Fibroblast of the aortic adventitia (primary cell): ENCODE measurements around the gene SPANXN4. TPM values are rescaled to one million over a fixed set of nuclear protein-coding genes. Genes with fewer than 3 reads are reported as not detected.

Source experiments
- DNase-seq: peaks from one replicate; pipeline ENCODE4 v3.0.0-alpha.2; 2010; ENCODE audit warnings: low read depth
- H3K4me3 ChIP-seq: 2 replicates; pipeline ENCODE4 v1.5.1; 2011; ENCODE audit warnings: low read depth, mild to moderate bottlenecking, control low read depth, low read length, moderate library complexity
- CTCF ChIP-seq: IDR thresholded peaks from 2 replicates; pipeline ENCODE4 v1.5.1; 2011; ENCODE audit warnings: mild to moderate bottlenecking, low read length, control low read depth, inconsistent platforms; ENCODE audit not compliant: insufficient read depth
- total RNA-seq: library from RNA; depleted of rRNA; stranded (reverse); fragments of >200 nt; gene quantifications from 2 replicates; pipeline ENCODE4 v1.2.3, GENCODE V29; 2012; ENCODE audit warnings: low replicate concordance

Gene SPANXN4
- total RNA-seq, 1 donor = not detected

- TF ChIP-seq CTCF = no peak
- H3K4me3 ChIP-seq = no peak overlapping the region
- DNase-seq = no peak
Observed at GRCh38 chrX:142999199-142999701, 26.5 kb upstream of the SPANXN4 start.

DNA sequence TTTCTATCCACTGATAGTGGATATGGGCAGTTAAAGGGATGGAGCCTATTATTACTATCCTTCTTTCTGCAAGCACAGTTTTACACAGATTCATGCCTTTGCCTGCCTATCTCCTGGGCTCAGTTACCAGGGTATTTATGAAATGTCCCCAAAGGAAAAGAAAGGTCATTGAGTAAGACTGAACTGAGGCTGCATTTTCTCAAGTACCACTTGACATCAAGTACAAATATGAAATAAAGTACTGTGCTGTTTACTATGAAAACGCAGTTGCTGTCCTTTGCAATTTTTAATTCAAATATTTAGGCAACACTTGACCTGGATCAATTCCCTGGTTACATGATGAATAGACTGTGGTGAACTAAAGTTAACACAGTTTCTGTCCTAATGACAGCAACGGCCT is 23.5 kb upstream of the SPANXN4 start:
- DNase-seq = no peak
- TF ChIP-seq CTCF = no peak
- H3K4me3 ChIP-seq = no peak overlapping the region

DNA sequence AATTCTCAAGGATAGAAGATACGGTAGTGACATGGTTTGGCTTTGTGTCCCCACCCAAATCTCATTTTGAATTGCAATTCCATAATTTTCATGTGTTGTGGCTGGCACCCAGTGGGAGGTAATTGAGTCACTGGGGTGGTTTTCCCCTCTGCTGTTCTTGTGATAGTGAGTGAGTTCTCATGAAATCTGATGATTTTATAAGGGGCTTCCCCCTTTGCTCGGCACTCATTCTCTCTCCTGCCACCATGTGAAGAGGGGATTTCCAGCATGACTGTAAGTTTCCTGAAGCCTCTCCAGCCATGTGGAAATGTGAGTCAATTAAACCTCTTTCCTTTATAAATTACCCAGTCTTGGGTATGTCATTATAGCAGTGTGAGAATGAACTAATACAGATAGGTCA is 8.5 kb upstream of the SPANXN4 start:
- TF ChIP-seq CTCF = no peak
- DNase-seq = no peak
- no peak overlapping the region for H3K4me3 ChIP-seq

DNA sequence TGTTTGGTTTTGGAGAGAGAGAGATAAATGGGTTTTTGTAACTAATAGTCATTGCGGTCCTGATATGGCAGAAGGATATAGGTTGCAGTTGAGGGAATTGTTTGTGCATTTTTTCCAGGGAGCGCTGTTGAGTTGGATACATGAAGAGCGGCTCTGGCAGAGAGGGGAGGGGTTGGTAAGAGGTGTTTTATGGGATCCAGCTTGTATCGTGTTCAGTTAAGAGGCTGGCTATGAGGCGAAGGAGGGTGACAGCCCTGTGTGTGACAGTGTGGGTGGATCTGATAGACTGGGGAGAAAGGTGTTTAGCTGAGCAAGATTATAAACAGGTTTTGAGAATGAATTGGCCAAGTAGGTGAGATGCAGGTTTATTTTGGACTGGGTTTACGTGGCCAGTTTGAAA is 1.5 kb downstream of the SPANXN4 start:
- no peak for DNase-seq
- TF ChIP-seq CTCF = no peak
- no peak overlapping the region for H3K4me3 ChIP-seq

GRCh38 chrX:143047511-143047910 is 21.8 kb downstream of the SPANXN4 start:
- DNase-seq = no peak
- no peak for TF ChIP-seq CTCF

GRCh38 chrX:143058120-143058519 is 32.4 kb downstream of the SPANXN4 start:
- no peak for TF ChIP-seq CTCF
- H3K4me3 ChIP-seq = no peak overlapping the region
- no peak for DNase-seq

More at GRCh38 chrX:143047511-143047910, 21.8 kb downstream of the SPANXN4 start:
- no peak overlapping the region for H3K4me3 ChIP-seq

DNA sequence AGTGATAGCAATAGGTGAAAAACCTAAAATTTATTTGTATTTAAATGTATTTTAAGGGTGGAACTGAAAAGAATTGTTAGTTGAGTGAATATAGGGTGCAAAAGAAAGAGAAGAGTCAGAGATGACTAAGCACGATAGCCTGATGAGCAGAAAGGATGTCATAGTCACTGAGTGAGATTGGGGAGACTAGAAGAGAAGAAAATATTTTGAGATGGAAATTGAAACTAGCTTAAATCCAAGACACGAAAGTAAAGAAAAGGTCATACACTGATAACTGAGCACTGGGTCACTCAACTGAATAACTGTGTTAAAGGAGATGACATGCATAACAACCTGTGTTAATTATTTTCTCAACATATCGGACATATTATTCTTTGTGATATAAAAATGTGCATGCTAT is 55.5 kb downstream of the SPANXN4 start:
- H3K4me3 ChIP-seq = no peak overlapping the region
- TF ChIP-seq CTCF = no peak
- no peak for DNase-seq
